ENCODE data around the gene PHC2. TPM values are rescaled to one million over a fixed set of nuclear protein-coding genes. Genes with fewer than 3 reads are reported as not detected.
A peak's percentile ranks its signal among the peaks of the same experiment; 100 is the strongest.

The PHC2 gene
- total RNA-seq, 2 donors from 2014 or later = 14.2 to 27.4 TPM

- H3K4me1 Mint-ChIP-seq (ENCODE audit: low read depth in 2 of 2) = peaks cover 13 to 17% of the 10 kb centered on the region in 2 donors
- no peak overlapping the region for H3K4me3 Mint-ChIP-seq
- H3K27me3 Mint-ChIP-seq = peaks cover 26 to 40% of the 10 kb centered on the region in 2 donors
- no peaks in the 10 kb centered on the region for H3K9me3 Mint-ChIP-seq
- no peak for DNase-seq (ENCODE audit: low spot score)
- H3K36me3 Mint-ChIP-seq = no peaks in the 10 kb centered on the region
- H3K27ac Mint-ChIP-seq = no peak overlapping the region
- ATAC-seq = no peak
Measured at GRCh38 chr1:33384040-33384812, 46.7 kb downstream of the PHC2 start.

GRCh38 chr1:33383489-33383888 lies 47.4 kb downstream of the PHC2 start:
- H3K27me3 Mint-ChIP-seq = peaks cover 26 to 40% of the 10 kb centered on the region in 2 donors
- no peak overlapping the region for H3K27ac Mint-ChIP-seq
- H3K4me3 Mint-ChIP-seq = no peak overlapping the region
- peaks cover 13 to 17% of the 10 kb centered on the region in 2 donors for H3K4me1 Mint-ChIP-seq (ENCODE audit: low read depth in 2 of 2)
- no peak for DNase-seq (ENCODE audit: low spot score)
- no peaks in the 10 kb centered on the region for H3K36me3 Mint-ChIP-seq
- no peaks in the 10 kb centered on the region for H3K9me3 Mint-ChIP-seq
- ATAC-seq = no peak

- H3K9me3 Mint-ChIP-seq = no peaks in the 10 kb centered on the region
- H3K4me1 Mint-ChIP-seq (ENCODE audit: low read depth in 2 of 2) = peaks cover 13 to 17% of the 10 kb centered on the region in 2 donors
- H3K36me3 Mint-ChIP-seq = no peaks in the 10 kb centered on the region
- H3K27ac Mint-ChIP-seq = no peak overlapping the region
- peaks cover 26 to 40% of the 10 kb centered on the region in 2 donors for H3K27me3 Mint-ChIP-seq
- ATAC-seq (no peak), DNase-seq (ENCODE audit: low spot score) (no peak)
- H3K4me3 Mint-ChIP-seq = no peak overlapping the region
Measured at GRCh38 chr1:33382661-33383415, 48.1 kb downstream of the PHC2 start.

- Mint-ChIP-seq H3K4me1 (ENCODE audit: low read depth in 2 of 2) (peaks cover 13 to 17% of the 10 kb centered on the region in 2 donors), H3K4me3 (no peak overlapping the region), H3K9me3 (no peaks in the 10 kb centered on the region), H3K36me3 (no peaks in the 10 kb centered on the region), H3K27me3 (peaks cover 26 to 40% of the 10 kb centered on the region in 2 donors), H3K27ac (no peak overlapping the region)
- DNase-seq (ENCODE audit: low spot score) (no peak), ATAC-seq (no peak)
Measured at GRCh38 chr1:33381977-33382376, 48.9 kb downstream of the PHC2 start.

GRCh38 chr1:33380811-33381210 lies 50.1 kb downstream of the PHC2 start:
- peaks cover 26 to 40% of the 10 kb centered on the region in 2 donors for H3K27me3 Mint-ChIP-seq
- H3K36me3 Mint-ChIP-seq = no peaks in the 10 kb centered on the region
- DNase-seq (ENCODE audit: low spot score) = no peak
- H3K4me1 Mint-ChIP-seq (ENCODE audit: low read depth in 2 of 2) = peaks cover 13 to 17% of the 10 kb centered on the region in 2 donors
- no peak for ATAC-seq
- no peaks in the 10 kb centered on the region for H3K9me3 Mint-ChIP-seq
- H3K4me3 Mint-ChIP-seq = no peak overlapping the region
- no peak overlapping the region for H3K27ac Mint-ChIP-seq

GRCh38 chr1:33379631-33380354 lies 51.1 kb downstream of the PHC2 start:
- Mint-ChIP-seq H3K9me3 (no peaks in the 10 kb centered on the region), H3K4me3 (no peak overlapping the region), H3K4me1 (ENCODE audit: low read depth in 2 of 2) (peaks cover 13 to 17% of the 10 kb centered on the region in 2 donors), H3K27me3 (peaks cover 26 to 39% of the 10 kb centered on the region in 2 donors), H3K36me3 (no peaks in the 10 kb centered on the region), H3K27ac (no peak overlapping the region)
- DNase-seq (ENCODE audit: low spot score) (no peak), ATAC-seq (peak; percentile 4 to 24)

GRCh38 chr1:33378976-33379375 lies 51.9 kb downstream of the PHC2 start:
- peaks cover 22 to 32% of the 10 kb centered on the region in 2 donors for H3K27me3 Mint-ChIP-seq
- ATAC-seq = no peak
- no peaks in the 10 kb centered on the region for H3K36me3 Mint-ChIP-seq
- no peaks in the 10 kb centered on the region for H3K9me3 Mint-ChIP-seq
- peaks cover 13 to 17% of the 10 kb centered on the region in 2 donors for H3K4me1 Mint-ChIP-seq (ENCODE audit: low read depth in 2 of 2)
- H3K4me3 Mint-ChIP-seq = no peak overlapping the region
- H3K27ac Mint-ChIP-seq = no peak overlapping the region
- no peak for DNase-seq (ENCODE audit: low spot score)

- no peak overlapping the region for H3K4me3 Mint-ChIP-seq
- no peak overlapping the region for H3K27ac Mint-ChIP-seq
Measured at GRCh38 chr1:33378524-33378923, 52.4 kb downstream of the PHC2 start.

GRCh38 chr1:33377756-33378155 lies 53.1 kb downstream of the PHC2 start:
- Mint-ChIP-seq H3K4me1 (ENCODE audit: low read depth in 2 of 2) (peaks cover 13 to 17% of the 10 kb centered on the region in 2 donors), H3K36me3 (no peaks in the 10 kb centered on the region), H3K9me3 (no peaks in the 10 kb centered on the region), H3K4me3 (no peak overlapping the region), H3K27me3 (peaks cover 25 to 31% of the 10 kb centered on the region in 2 donors), H3K27ac (no peak overlapping the region)
- DNase-seq (ENCODE audit: low spot score) (no peak), ATAC-seq (no peak)

More at GRCh38 chr1:33378524-33378923, 52.4 kb downstream of the PHC2 start:
- Mint-ChIP-seq H3K4me1 (ENCODE audit: low read depth in 2 of 2) (peaks cover 13 to 17% of the 10 kb centered on the region in 2 donors), H3K27me3 (peaks cover 22 to 32% of the 10 kb centered on the region in 2 donors), H3K9me3 (no peaks in the 10 kb centered on the region), H3K36me3 (no peaks in the 10 kb centered on the region)
- DNase-seq (ENCODE audit: low spot score) = no peak
- ATAC-seq = no peak

GRCh38 chr1:33377013-33377412 lies 53.9 kb downstream of the PHC2 start:
- Mint-ChIP-seq H3K4me1 (ENCODE audit: low read depth in 2 of 2) (peaks cover 13 to 14% of the 10 kb centered on the region in 2 donors), H3K9me3 (no peaks in the 10 kb centered on the region), H3K36me3 (no peaks in the 10 kb centered on the region), H3K27ac (no peak overlapping the region), H3K27me3 (peaks cover 19 to 24% of the 10 kb centered on the region in 2 donors), H3K4me3 (no peak overlapping the region)
- DNase-seq (ENCODE audit: low spot score) (no peak), ATAC-seq (peak in 1 of 2 donors; percentile 58)

GRCh38 chr1:33375316-33375715 lies 55.6 kb downstream of the PHC2 start:
- Mint-ChIP-seq H3K4me1 (ENCODE audit: low read depth in 2 of 2) (peaks cover 7% of the 10 kb centered on the region in 2 donors), H3K27ac (no peak overlapping the region), H3K9me3 (no peaks in the 10 kb centered on the region), H3K36me3 (no peaks in the 10 kb centered on the region), H3K27me3 (peaks cover 10 to 14% of the 10 kb centered on the region in 2 donors), H3K4me3 (no peak overlapping the region)
- no peak for ATAC-seq
- no peak for DNase-seq (ENCODE audit: low spot score)

- H3K27me3 Mint-ChIP-seq = peaks cover 2 to 6% of the 10 kb centered on the region in 2 donors
- H3K4me3 Mint-ChIP-seq = no peak overlapping the region
- no peaks in the 10 kb centered on the region for H3K4me1 Mint-ChIP-seq (ENCODE audit: low read depth in 2 of 2)
- no peak for ATAC-seq
- no peaks in the 10 kb centered on the region for H3K9me3 Mint-ChIP-seq
- no peaks in the 10 kb centered on the region for H3K36me3 Mint-ChIP-seq
- no peak overlapping the region for H3K27ac Mint-ChIP-seq
- no peak for DNase-seq (ENCODE audit: low spot score)
Measured at GRCh38 chr1:33374336-33375105, 56.4 kb downstream of the PHC2 start.

- Mint-ChIP-seq H3K4me3 (no peak overlapping the region), H3K36me3 (no peaks in the 10 kb centered on the region), H3K9me3 (no peaks in the 10 kb centered on the region), H3K4me1 (ENCODE audit: low read depth in 2 of 2) (no peaks in the 10 kb centered on the region), H3K27ac (no peak overlapping the region), H3K27me3 (peaks cover 0 to 8% of the 10 kb centered on the region in 2 donors)
- DNase-seq (ENCODE audit: low spot score) (no peak), ATAC-seq (no peak)
Measured at GRCh38 chr1:33373606-33374005, 57.3 kb downstream of the PHC2 start.
